OCI-LY1 (cell line): ENCODE results near the gene ADAMTS15.

Experiments used
- H2AFZ ChIP-seq: fragments of 200-600 bp; sonication (generic), shearing (Covaris generic); 2 replicates; pipeline ENCODE4 v1.6.0; 2014; ENCODE audit warnings: antibody characterized with exemption, mild to moderate bottlenecking, low read length
- H3F3A ChIP-seq: fragments of 200-600 bp; sonication (generic), shearing (Covaris generic); 2 replicates; pipeline ENCODE4 v1.6.0; 2014; ENCODE audit warnings: mild to moderate bottlenecking, antibody characterized with exemption, low read length, moderate library complexity; ENCODE audit not compliant: insufficient read depth
- H3K27ac ChIP-seq: fragments of 200-600 bp; sonication (generic); 2 replicates; pipeline ENCODE4 v1.5.1; 2014; ENCODE audit warnings: low read length, mixed run types, mild to moderate bottlenecking, low read depth; ENCODE audit not compliant: poor library complexity, severe bottlenecking
- H3K27me3 ChIP-seq: fragments of 200-600 bp; sonication (generic); 2 replicates; pipeline ENCODE4 v1.6.0; 2014; ENCODE audit warnings: antibody characterized with exemption, mild to moderate bottlenecking, low read length, moderate library complexity; ENCODE audit not compliant: insufficient read depth
- H3K36me3 ChIP-seq: fragments of 200-600 bp; sonication (generic); 2 replicates; pipeline ENCODE4 v1.6.1; 2014; ENCODE audit warnings: mild to moderate bottlenecking, antibody characterized with exemption, low read length, moderate library complexity, mixed read lengths; ENCODE audit not compliant: insufficient read depth
- H3K4me1 ChIP-seq: fragments of 200-600 bp; sonication (generic); 2 replicates; pipeline ENCODE4 v1.5.1; 2014; ENCODE audit warnings: mild to moderate bottlenecking, low read length, moderate library complexity; ENCODE audit not compliant: insufficient read depth, severe bottlenecking
- H3K4me2 ChIP-seq: fragments of 200-600 bp; sonication (generic), shearing (Covaris generic); 2 replicates; pipeline ENCODE4 v1.6.1; 2014; ENCODE audit warnings: low read length
- H3K4me3 ChIP-seq: fragments of 200-600 bp; sonication (generic); 2 replicates; pipeline ENCODE4 v1.5.1; 2014; ENCODE audit warnings: low read length, low read depth, mild to moderate bottlenecking, mixed read lengths; ENCODE audit not compliant: poor library complexity, severe bottlenecking
- H3K79me2 ChIP-seq: fragments of 200-600 bp; shearing (Covaris generic); 2 replicates; pipeline ENCODE4 v1.6.1; 2016; ENCODE audit warnings: mixed run types, low read length, mixed read lengths; ENCODE audit not compliant: insufficient read depth
- H3K9ac ChIP-seq: fragments of 200-600 bp; sonication (generic), shearing (Covaris generic); 2 replicates; pipeline ENCODE4 v1.6.1; 2014; ENCODE audit warnings: mild to moderate bottlenecking, low read length, mixed read lengths
- H3K9me2 ChIP-seq: fragments of 200-600 bp; sonication (generic), shearing (Covaris generic); 2 replicates; pipeline ENCODE4 v1.6.1; 2014; ENCODE audit warnings: low read depth, mild to moderate bottlenecking, low read length, mixed read lengths
- H3K9me3 ChIP-seq: fragments of 200-600 bp; shearing (Covaris generic); 2 replicates; pipeline ENCODE4 v1.6.1; 2014; ENCODE audit warnings: low read length, mixed read lengths
- H4K20me1 ChIP-seq: fragments of 200-600 bp; sonication (generic), shearing (Covaris generic); 2 replicates; pipeline ENCODE4 v1.6.0; 2016; ENCODE audit warnings: mild to moderate bottlenecking, low read length; ENCODE audit not compliant: insufficient read depth
- EZH2 ChIP-seq: fragments of 200-600 bp; sonication (generic), shearing (Covaris generic); IDR thresholded peaks from 2 replicates; pipeline ENCODE4 v1.8.0; 2017; ENCODE audit warnings: borderline replicate concordance, mixed run types, mild to moderate bottlenecking, antibody characterized with exemption, low read length, moderate library complexity, mixed read lengths
- TF ChIP-seq, protein P1 (sequence below): fragments of 200-600 bp; sonication (generic), shearing (Covaris generic); IDR thresholded peaks from 2 replicates; pipeline ENCODE4 v1.5.1; 2017; ENCODE audit warnings: mild to moderate bottlenecking, antibody characterized with exemption, low read length, moderate library complexity, mixed read lengths

Gene ADAMTS15

GRCh38 chr11:130418210-130418609, 30.2 kb upstream of the ADAMTS15 start:
- H3K27ac ChIP-seq: no peak overlapping the region
- H3K27me3 ChIP-seq: no peaks in the 10 kb centered on the region
- H3K4me2 ChIP-seq: no peak overlapping the region
- no peak for TF ChIP-seq EZH2
- TF ChIP-seq, protein P1, sequence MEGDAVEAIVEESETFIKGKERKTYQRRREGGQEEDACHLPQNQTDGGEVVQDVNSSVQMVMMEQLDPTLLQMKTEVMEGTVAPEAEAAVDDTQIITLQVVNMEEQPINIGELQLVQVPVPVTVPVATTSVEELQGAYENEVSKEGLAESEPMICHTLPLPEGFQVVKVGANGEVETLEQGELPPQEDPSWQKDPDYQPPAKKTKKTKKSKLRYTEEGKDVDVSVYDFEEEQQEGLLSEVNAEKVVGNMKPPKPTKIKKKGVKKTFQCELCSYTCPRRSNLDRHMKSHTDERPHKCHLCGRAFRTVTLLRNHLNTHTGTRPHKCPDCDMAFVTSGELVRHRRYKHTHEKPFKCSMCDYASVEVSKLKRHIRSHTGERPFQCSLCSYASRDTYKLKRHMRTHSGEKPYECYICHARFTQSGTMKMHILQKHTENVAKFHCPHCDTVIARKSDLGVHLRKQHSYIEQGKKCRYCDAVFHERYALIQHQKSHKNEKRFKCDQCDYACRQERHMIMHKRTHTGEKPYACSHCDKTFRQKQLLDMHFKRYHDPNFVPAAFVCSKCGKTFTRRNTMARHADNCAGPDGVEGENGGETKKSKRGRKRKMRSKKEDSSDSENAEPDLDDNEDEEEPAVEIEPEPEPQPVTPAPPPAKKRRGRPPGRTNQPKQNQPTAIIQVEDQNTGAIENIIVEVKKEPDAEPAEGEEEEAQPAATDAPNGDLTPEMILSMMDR: no peak
- H3F3A ChIP-seq: no peaks in the 10 kb centered on the region
- H2AFZ ChIP-seq: no peak overlapping the region
- no peak overlapping the region for H3K4me3 ChIP-seq
- H3K4me1 ChIP-seq: no peaks in the 10 kb centered on the region
- H3K9ac ChIP-seq: no peak overlapping the region
- H3K79me2 ChIP-seq: no peaks in the 10 kb centered on the region
- H4K20me1 ChIP-seq: no peaks in the 10 kb centered on the region
- H3K9me2 ChIP-seq: no peaks in the 10 kb centered on the region
- H3K9me3 ChIP-seq: no peaks in the 10 kb centered on the region
- no peaks in the 10 kb centered on the region for H3K36me3 ChIP-seq

DNA sequence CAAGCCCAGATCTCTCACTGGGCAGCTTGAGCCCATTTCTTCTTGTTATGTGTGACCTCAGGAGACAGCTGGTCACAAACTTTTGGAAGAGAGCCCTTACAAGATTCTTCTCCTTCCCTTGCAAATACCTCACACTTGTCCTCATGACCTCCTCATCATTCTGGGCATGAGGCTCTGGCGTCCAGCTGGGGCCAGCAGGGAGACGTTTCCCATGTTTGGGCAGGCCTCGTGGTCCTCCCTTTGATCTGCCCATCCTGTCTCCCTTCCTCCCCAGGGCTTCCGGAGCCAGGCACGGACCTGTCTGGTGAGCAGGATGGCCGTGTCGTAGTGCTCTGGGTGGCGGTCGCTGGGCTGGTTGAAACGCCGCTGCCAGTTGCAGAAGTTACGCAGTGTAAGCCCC, 29.7 kb upstream of the ADAMTS15 start:
- H3F3A ChIP-seq: no peaks in the 10 kb centered on the region
- H3K9me2 ChIP-seq: no peaks in the 10 kb centered on the region
- H3K79me2 ChIP-seq: no peaks in the 10 kb centered on the region
- H3K4me3 ChIP-seq: no peak overlapping the region
- no peaks in the 10 kb centered on the region for H3K9me3 ChIP-seq
- H3K9ac ChIP-seq: no peak overlapping the region
- no peaks in the 10 kb centered on the region for H4K20me1 ChIP-seq
- H3K27me3 ChIP-seq: no peaks in the 10 kb centered on the region
- no peak overlapping the region for H2AFZ ChIP-seq
- H3K4me2 ChIP-seq: no peak overlapping the region
- H3K36me3 ChIP-seq: no peaks in the 10 kb centered on the region
- no peak for TF ChIP-seq EZH2
- TF ChIP-seq, protein P1: no peak
- no peak overlapping the region for H3K27ac ChIP-seq
- no peaks in the 10 kb centered on the region for H3K4me1 ChIP-seq

- Histone ChIP-seq H2AFZ (no peak overlapping the region), H3K4me2 (no peak overlapping the region), H3K36me3 (no peaks in the 10 kb centered on the region), H3K9me2 (no peaks in the 10 kb centered on the region), H3K9me3 (no peaks in the 10 kb centered on the region), H3K27me3 (no peaks in the 10 kb centered on the region), H3K4me3 (no peak overlapping the region), H3K4me1 (no peaks in the 10 kb centered on the region), H4K20me1 (no peaks in the 10 kb centered on the region), H3K27ac (no peak overlapping the region), H3K9ac (no peak overlapping the region), H3K79me2 (no peaks in the 10 kb centered on the region), H3F3A (no peaks in the 10 kb centered on the region)
- TF ChIP-seq, protein P1: no peak
- TF ChIP-seq EZH2: no peak
These were observed 27.8 kb upstream of the ADAMTS15 start for GRCh38 chr11:130420478-130421198.
